Endothelial cell of umbilical vein (primary cell): Measurements from ENCODE around the gene CDK5RAP2.

Experiments
- EZH2 ChIP-seq: IDR thresholded peaks from 2 replicates; pipeline ENCODE4 v1.6.1; 2012; ENCODE audit warnings: borderline replicate concordance, low read depth, mild to moderate bottlenecking, moderate library complexity, low read length, inconsistent platforms; ENCODE audit not compliant: severe bottlenecking
- GATA2 ChIP-seq: IDR thresholded peaks from 2 replicates; pipeline ENCODE4 v1.7.0; 2011; ENCODE audit warnings: low read depth, mild to moderate bottlenecking, moderate library complexity, mixed read lengths, low read length; ENCODE audit not compliant: insufficient read length, insufficient read depth
- POLR2AphosphoS5 ChIP-seq: IDR thresholded peaks from 2 replicates; pipeline ENCODE4 v1.6.1; 2012; ENCODE audit warnings: low read depth, mild to moderate bottlenecking, control low read depth, low read length, moderate library complexity; ENCODE audit not compliant: insufficient read depth

DNA sequence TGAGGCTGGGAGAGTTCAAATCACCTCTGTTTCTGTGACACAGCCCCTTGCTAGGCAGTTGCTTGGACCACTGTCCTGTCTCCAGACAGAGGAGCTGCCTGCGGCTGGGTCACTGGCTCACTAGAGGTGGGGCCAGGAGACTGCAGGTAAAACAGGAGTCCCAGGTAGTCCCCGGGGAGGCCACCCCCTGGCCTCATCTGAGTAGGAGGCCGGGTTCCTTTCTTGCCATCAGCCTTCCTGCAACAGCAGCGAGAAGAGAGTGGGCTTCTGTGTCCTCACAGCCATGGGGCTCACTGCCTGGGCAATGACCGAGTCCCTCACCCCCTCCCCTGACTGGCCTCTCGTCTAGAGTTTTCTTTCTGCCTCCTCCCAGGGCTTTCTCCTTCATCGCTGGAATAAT lies 197.5 kb downstream of the CDK5RAP2 start:
- TF ChIP-seq EZH2 (no peak), POLR2AphosphoS5 (no peak), GATA2 (no peak)
